A549 (cell line): Measurements from ENCODE around the gene UBE2E1. TPM values are rescaled to one million over a fixed set of nuclear protein-coding genes. Genes with fewer than 3 reads are reported as not detected.

Experiments used
- ATAC-seq, 2 experiments: fragments of 200-7000 bp in 1 of 2; fragments of >200 bp in 1 of 2; cut with Nextera tagmentation in 1 of 2; cut with Tn5 transposase in 1 of 2; 3 replicates each; pipeline versions ENCODE4 v1.8.0 to v1.9.1; 2018 to 2020; ENCODE audit warnings: mild to moderate bottlenecking in 1 of 2, moderate library complexity in 1 of 2
- CTCF ChIA-PET: fragments of 300-600 bp; sonication (Branson Sonifier 250); formaldehyde crosslinking; extraction: SDS; loops from one replicate; lab custom pipeline; 2021; ENCODE audit warnings: antibody characterized with exemption, inconsistent platforms; lab: Yijun Ruan, JAX
- POLR2A ChIA-PET: fragments of 350-600 bp; formaldehyde crosslinking; extraction: SDS; loops from one replicate; lab custom pipeline; 2021; ENCODE audit warnings: antibody characterized with exemption, inconsistent platforms; lab: Yijun Ruan, JAX
- DNase-seq, 2 experiments: peaks; one replicate each; pipeline versions ENCODE4 v3.0.0 to v3.0.0-alpha.2; 2011 to 2016; ENCODE audit warnings: low read depth in 1 of 2, low spot score in 1 of 2
- FAIRE-seq: peaks from 2 replicates; lab custom pipeline; 2011; peaks lifted over from hg19 to GRCh38; lab: Jason Lieb, UNC
- H3K27ac ChIP-seq, 2 experiments: fragments of >200 bp; sonication (Bioruptor Twin); formaldehyde crosslinking; 3 replicates each; pipeline ENCODE4 v1.5.1; 2016 to 2017
- H3K4me1 ChIP-seq: fragments of >200 bp; sonication (Bioruptor Twin); formaldehyde crosslinking; 3 replicates; pipeline ENCODE4 v1.6.1; 2016
- H3K4me2 ChIP-seq: fragments of >200 bp; sonication (Bioruptor Twin); formaldehyde crosslinking; 3 replicates; pipeline ENCODE4 v1.6.1; 2016
- H3K4me3 ChIP-seq: fragments of >200 bp; sonication (Bioruptor Twin); formaldehyde crosslinking; 3 replicates; pipeline ENCODE4 v1.5.1; 2016
- H3K9me3 ChIP-seq: fragments of >200 bp; sonication (Bioruptor Twin); formaldehyde crosslinking; 3 replicates; pipeline ENCODE4 v1.6.1; 2016
- CEBPB ChIP-seq, 2 experiments: fragments of >200 bp in 1 of 2; sonication (Bioruptor Twin) in 1 of 2; formaldehyde crosslinking in 1 of 2; IDR thresholded peaks; 2 replicates each; pipeline ENCODE4 v1.6.1; 2012 to 2016
- EHF ChIP-seq: fragments of 250-450 bp; sonication (Bioruptor Pico); IDR thresholded peaks from 2 replicates; pipeline ENCODE4 v1.5.0; 2020; ENCODE audit warnings: mild to moderate bottlenecking
- ELK1 ChIP-seq: fragments of 150-350 bp; IDR thresholded peaks from 2 replicates; pipeline ENCODE4 v1.6.1; 2014; ENCODE audit warnings: low read depth, mild to moderate bottlenecking, low read length
- ESRRA ChIP-seq: fragments of 150-350 bp; IDR thresholded peaks from 2 replicates; pipeline ENCODE4 v1.6.1; 2014; ENCODE audit warnings: mild to moderate bottlenecking, low read length, borderline replicate concordance
- FOSL2 ChIP-seq, 2 experiments: fragments of 450-650 bp in 1 of 2; fragments of >200 bp in 1 of 2; sonication (Bioruptor Twin) in 1 of 2; formaldehyde crosslinking; IDR thresholded peaks; 2 replicates each; pipeline versions ENCODE4 v1.5.0 to v1.6.1; 2016 to 2020; ENCODE audit warnings: mild to moderate bottlenecking in 1 of 2, moderate library complexity in 1 of 2
- FOXS1 ChIP-seq: fragments of 250-450 bp; sonication (Bioruptor Pico); IDR thresholded peaks from 2 replicates; pipeline ENCODE4 v1.5.0; 2020; ENCODE audit warnings: mild to moderate bottlenecking, moderate library complexity
- HOXA7 ChIP-seq: fragments of 250-450 bp; sonication (Bioruptor Pico); IDR thresholded peaks from 2 replicates; pipeline ENCODE4 v1.5.0; 2020; ENCODE audit warnings: mild to moderate bottlenecking, moderate library complexity
- JUN ChIP-seq, 2 experiments: fragments of >200 bp; sonication (Bioruptor Twin); formaldehyde crosslinking; IDR thresholded peaks; 2 replicates in 1 of 2; 3 replicates in 1 of 2; pipeline ENCODE4 v1.6.1; 2016 to 2017
- KDM1A ChIP-seq: fragments of 200-600 bp; sonication (generic); IDR thresholded peaks from 2 replicates; pipeline ENCODE4 v1.6.1; 2016; ENCODE audit warnings: low read depth, mild to moderate bottlenecking
- KDM5A ChIP-seq: fragments of 200-600 bp; sonication (generic); IDR thresholded peaks from 2 replicates; pipeline ENCODE4 v1.6.1; 2016; ENCODE audit warnings: antibody characterized with exemption, mild to moderate bottlenecking
- MAZ ChIP-seq: fragments of 150-350 bp; IDR thresholded peaks from 2 replicates; pipeline ENCODE4 v1.6.1; 2014; ENCODE audit warnings: antibody characterized with exemption, low read depth, low read length, borderline replicate concordance
- MYC ChIP-seq: IDR thresholded peaks from 2 replicates; pipeline ENCODE4 v1.6.1; 2012; ENCODE audit warnings: mild to moderate bottlenecking, inconsistent platforms, low read length, improper control_type of control experiment, borderline replicate concordance
- PBX3 ChIP-seq: IDR thresholded peaks from 2 replicates; pipeline ENCODE4 v1.6.1; 2012
- POLR2A ChIP-seq: IDR thresholded peaks from 2 replicates; pipeline ENCODE4 v1.6.1; 2012; ENCODE audit warnings: mild to moderate bottlenecking, low read length
- RAD21 ChIP-seq, 2 experiments: fragments of >200 bp in 1 of 2; sonication (Bioruptor Twin) in 1 of 2; formaldehyde crosslinking in 1 of 2; IDR thresholded peaks in 1 of 2; conservative IDR thresholded peaks in 1 of 2; 2 replicates in 1 of 2; 3 replicates in 1 of 2; pipeline ENCODE4 v1.6.1; 2012 to 2018; ENCODE audit warnings: inconsistent platforms in 1 of 2
- USF2 ChIP-seq: fragments of 450-650 bp; IDR thresholded peaks from 2 replicates; pipeline ENCODE4 v1.6.1; 2014; ENCODE audit warnings: antibody characterized with exemption
- WGBS: methylation state at CpG from one replicate; pipeline ENCODE4 v1.1.6; 2017; ENCODE audit errors: missing lambda C conversion rate; 5-methylcytosine and 5-hydroxymethylcytosine counted together
- polyA plus RNA-seq, 4 experiments: library from polyadenylated mRNA; depleted of rRNA in 3 of 4; stranded (reverse); fragments of >200 nt; fragmentation: RNase III in 1 of 4; extraction: RNeasy Plus Mini Kit Qiagen cat#74134 plus additional on column Dnase treatment in 1 of 4; gene quantifications; 2 replicates in 3 of 4; 3 replicates in 1 of 4; pipeline ENCODE4 v1.2.3, GENCODE V29; 2011 to 2017
- TF ChIP-seq, protein P1 (sequence below): IDR thresholded peaks from 2 replicates; pipeline ENCODE4 v1.6.1; 2012

The UBE2E1 gene
- polyA plus RNA-seq, 2 of the 4 experiments (the other 2 are of a cell fraction): 151 to 198 TPM

DNA sequence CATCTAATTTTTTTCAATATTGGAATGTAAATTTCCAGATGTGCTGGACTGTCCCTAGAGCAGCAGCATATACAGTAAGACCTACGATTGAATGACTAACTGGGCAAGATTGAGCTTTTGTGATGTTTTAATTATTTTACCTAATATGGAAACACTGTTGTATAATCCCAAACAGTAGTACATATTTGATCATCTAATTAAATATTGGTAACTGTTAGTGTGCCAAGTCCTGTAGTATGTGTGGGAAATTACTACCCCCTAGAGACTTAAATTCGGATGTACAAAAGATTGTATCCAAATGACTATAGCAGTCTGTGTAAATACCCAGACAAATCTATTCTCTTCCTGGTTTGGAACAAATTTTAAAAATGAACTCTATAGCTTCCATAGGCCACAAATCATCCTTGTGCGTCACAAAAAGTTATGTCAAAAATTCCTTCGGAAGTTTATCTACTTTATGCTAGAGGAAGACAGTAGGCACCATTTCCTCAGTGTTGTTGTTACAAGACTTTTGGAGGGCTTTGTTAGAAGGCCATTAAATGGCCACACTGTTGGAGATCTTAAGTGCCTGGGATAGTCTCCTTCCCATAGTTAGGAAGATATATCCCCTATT, 69.5 kb downstream of the UBE2E1 start:
- TF ChIP-seq, protein P1, sequence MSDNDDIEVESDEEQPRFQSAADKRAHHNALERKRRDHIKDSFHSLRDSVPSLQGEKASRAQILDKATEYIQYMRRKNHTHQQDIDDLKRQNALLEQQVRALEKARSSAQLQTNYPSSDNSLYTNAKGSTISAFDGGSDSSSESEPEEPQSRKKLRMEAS: no peak
- peak in 1 of 2 experiments; percentile 23; a peak in 1 of 5 replicates for TF ChIP-seq RAD21 (conservative IDR thresholded peaks at IDR 0.05 in 1 of 2, IDR thresholded peaks at IDR 0.05 in 1 of 2)
- no peak for TF ChIP-seq ESRRA
- TF ChIP-seq KDM5A: no peak
- TF ChIP-seq KDM1A: no peak
- no peak for TF ChIP-seq POLR2A
- no peak overlapping the region for H3K27ac ChIP-seq
- ATAC-seq: no peak

DNA sequence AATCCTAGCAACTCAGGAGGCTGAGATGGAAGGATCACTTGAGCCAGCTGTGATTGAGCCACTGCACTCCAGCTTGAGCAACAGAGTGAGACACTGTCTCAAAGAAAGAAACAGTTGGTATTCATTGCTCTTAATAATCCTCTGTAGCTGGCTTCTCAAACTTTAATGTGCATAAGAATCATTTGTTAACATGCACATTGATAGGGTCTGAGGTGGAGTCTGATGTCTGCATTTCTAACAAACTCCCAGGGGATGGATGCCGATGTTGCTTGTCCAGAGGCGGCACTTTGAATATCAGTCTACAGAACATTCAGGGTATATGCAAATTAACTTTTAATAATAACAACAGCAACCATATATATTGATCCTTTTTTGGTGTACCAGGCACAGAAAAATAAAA, 71.2 kb downstream of the UBE2E1 start:
- peak overlapping the region; percentile 58 for H3K4me2 ChIP-seq
- FAIRE-seq (no peak), ATAC-seq (no peak), DNase-seq (no peak)
- H3K9me3 ChIP-seq: no peaks in the 10 kb centered on the region
- POLR2A ChIA-PET: interaction anchor here (1.0 kb wide), 1 partner anchor 40 kb away, joined by 5 read pairs; the partner anchor contains the start of genes NKIRAS1 and RPL15
- WGBS: 96% methylated on average over 2 of the region's 2 CpGs
- CTCF ChIA-PET: interaction anchor here (1.1 to 5.2 kb wide), 5 partner anchors 9 to 43 kb away, joined by 3 to 31 read pairs (median 5); no protein-coding TSS in a partner anchor
- no peak overlapping the region for H3K4me3 ChIP-seq
- peaks cover 44% of the 10 kb centered on the region for H3K4me1 ChIP-seq
- TF ChIP-seq HOXA7 (no peak), MYC (no peak), PBX3 (no peak), MAZ (no peak), JUN (IDR thresholded peaks at IDR 0.05) (no peak), FOXS1 (CRISPR knock-in tag) (no peak), EHF (CRISPR knock-in tag) (no peak)
- peak overlapping the region in 1 of 2 experiments; percentile 28; a peak in 1 of 6 replicates for H3K27ac ChIP-seq

More for the DNA sequence above, 69.5 kb downstream of the UBE2E1 start:
- ChIA-PET CTCF (interaction anchor here (1.0 to 2.0 kb wide), 2 partner anchors 9 to 64 kb away, joined by 3 to 5 read pairs; no protein-coding TSS in a partner anchor), POLR2A (no interaction called here)
- no peak for DNase-seq
- WGBS: 73% methylated on average over 4 of the region's 4 CpGs
- no peaks in the 10 kb centered on the region for H3K9me3 ChIP-seq
- peaks cover 44% of the 10 kb centered on the region for H3K4me1 ChIP-seq
- FAIRE-seq: no peak
- H3K4me3 ChIP-seq: no peak overlapping the region
- H3K4me2 ChIP-seq: no peak overlapping the region

- TF ChIP-seq FOSL2 (IDR thresholded peaks at IDR 0.05) (no peak), FOSL2 (CRISPR knock-in tag; IDR thresholded peaks at IDR 0.05) (peak; percentile 25; the same call in 1 of the 2 replicates), USF2 (no peak), ELK1 (no peak), CEBPB (IDR thresholded peaks at IDR 0.05) (peak; percentile 35 to 51; a peak in 2 of 4 replicates)
- TF ChIP-seq, all 56 proteins: peak for 2
- Histone ChIP-seq H3K4me2 (peak overlapping the region; percentile 58), H3K27ac (peak overlapping the region in 1 of 2 experiments; percentile 28; a peak in 2 of 6 replicates), H3K4me3 (no peak overlapping the region), H3K4me1 (peaks cover 44% of the 10 kb centered on the region), H3K9me3 (no peaks in the 10 kb centered on the region)
- CTCF ChIA-PET: interaction anchor here (1.1 to 5.2 kb wide), 5 partner anchors 9 to 44 kb away, joined by 3 to 31 read pairs (median 5); no protein-coding TSS in a partner anchor
- POLR2A ChIA-PET: interaction anchor here (1.0 kb wide), 1 partner anchor 39 kb away, joined by 5 read pairs; the partner anchor contains the start of genes NKIRAS1 and RPL15
- 61% methylated on average over 5 of the region's 5 CpGs for WGBS
- ATAC-seq (peak in 1 of 2 experiments; percentile 72; a peak in 3 of 6 replicates), FAIRE-seq (no peak), DNase-seq (peak in 1 of 2 experiments; percentile 57)
Measured at GRCh38 chr3:23877329-23877980, 71.7 kb downstream of the UBE2E1 start.
